HepG2 (cell line): Measurements from ENCODE around the gene SPAG5. TPM values are rescaled to one million over a fixed set of nuclear protein-coding genes. Genes with fewer than 3 reads are reported as not detected.

Experiments
- ARID3A ChIP-seq: IDR thresholded peaks from 2 replicates; pipeline ENCODE4 v1.6.1; 2012; ENCODE audit warnings: low read depth, low read length, improper control_type of control experiment
- BCLAF1 ChIP-seq: fragments of 450-650 bp; IDR thresholded peaks from 2 replicates; pipeline ENCODE4 v1.6.1; 2017; ENCODE audit warnings: mild to moderate bottlenecking
- CENPBD1 ChIP-seq: sonication (generic); formaldehyde crosslinking; IDR thresholded peaks from 2 replicates; pipeline ENCODE4 v1.8.0; 2022; ENCODE audit warnings: missing genetic modification reagents, low read depth, mild to moderate bottlenecking, borderline replicate concordance
- HNRNPK ChIP-seq: fragments of 200-400 bp; formaldehyde crosslinking; IDR thresholded peaks from 2 replicates; pipeline ENCODE4 v1.6.1; 2018; ENCODE audit warnings: low read length, low read depth, moderate library complexity, mild to moderate bottlenecking; ENCODE audit not compliant: poor library complexity, severe bottlenecking
- HNRNPLL ChIP-seq: fragments of 200-400 bp; formaldehyde crosslinking; IDR thresholded peaks from 2 replicates; pipeline ENCODE4 v1.6.1; 2017; ENCODE audit warnings: mild to moderate bottlenecking, low read depth, low read length; ENCODE audit not compliant: poor library complexity, severe bottlenecking
- MAF1 ChIP-seq: sonication (generic); formaldehyde crosslinking; IDR thresholded peaks from 2 replicates; pipeline ENCODE4 v1.5.0; 2020; ENCODE audit warnings: missing genetic modification reagents, borderline replicate concordance
- ZNF329 ChIP-seq: sonication (generic); formaldehyde crosslinking; IDR thresholded peaks from 2 replicates; pipeline ENCODE4 v1.9.0; 2021; ENCODE audit warnings: low read depth, mild to moderate bottlenecking, missing genetic modification reagents
- ZNF546 ChIP-seq: sonication (generic); formaldehyde crosslinking; conservative IDR thresholded peaks from 2 replicates; pipeline ENCODE4 v1.8.1; 2023; ENCODE audit warnings: mild to moderate bottlenecking, missing genetic modification reagents
- polyA plus RNA-seq, 8 experiments: library from polyadenylated mRNA; depleted of rRNA in 3 of 8; stranded (reverse) in 7 of 8; unstranded in 1 of 8; fragments of >200 nt; fragmentation: Illumina TruSeq in 4 of 8; extraction: Trizol in 4 of 8; gene quantifications; 2 replicates each; pipeline versions ENCODE4 v1.2.1 to v1.2.3, GENCODE V29; 2011 to 2016; ENCODE audit warnings: low read depth in 4 of 8, missing spikeins in 1 of 8, mixed read lengths in 1 of 8; ENCODE audit not compliant: insufficient read depth in 1 of 8
- total RNA-seq, 5 experiments: library from RNA; depleted of rRNA; stranded (reverse); fragments of >200 nt; fragmentation: Illumina TruSeq; extraction: Trizol; gene quantifications; 2 replicates each; pipeline ENCODE4 v1.2.3, GENCODE V29; 2016; ENCODE audit warnings: low read depth in 1 of 5
- TF ChIP-seq, protein P1 (sequence below): sonication (generic); formaldehyde crosslinking; IDR thresholded peaks from 2 replicates; pipeline ENCODE4 v1.4.0; 2020; ENCODE audit warnings: missing genetic modification reagents, mild to moderate bottlenecking, borderline replicate concordance
- TF ChIP-seq, protein P2 (sequence below): sonication (generic); formaldehyde crosslinking; IDR thresholded peaks from 2 replicates; pipeline ENCODE4 v1.8.0; 2023; ENCODE audit warnings: mild to moderate bottlenecking, missing genetic modification reagents
- TF ChIP-seq, protein P3 (sequence below): sonication (generic); formaldehyde crosslinking; IDR thresholded peaks from 2 replicates; pipeline ENCODE4 v1.4.0; 2020; ENCODE audit warnings: mild to moderate bottlenecking, missing genetic modification reagents
- TF ChIP-seq, protein P4 (sequence below): sonication (generic); formaldehyde crosslinking; IDR thresholded peaks from 2 replicates; pipeline ENCODE4 v1.9.0; 2021; ENCODE audit warnings: missing genetic modification reagents, borderline replicate concordance
- TF ChIP-seq, protein P5 (sequence below): sonication (generic); formaldehyde crosslinking; conservative IDR thresholded peaks from 2 replicates; pipeline ENCODE4 v1.4.0; 2020; ENCODE audit warnings: missing genetic modification reagents
- TF ChIP-seq, protein P6 (sequence below): sonication (generic); formaldehyde crosslinking; IDR thresholded peaks from 2 replicates; pipeline ENCODE4 v1.4.0; 2020; ENCODE audit warnings: missing genetic modification reagents, mild to moderate bottlenecking, borderline replicate concordance

Gene SPAG5
- total and polyA plus RNA-seq, 2 of the 13 experiments (the other 11 are each of a cell fraction or from before 2014, with no cell fraction given) = 41.4 to 98.0 TPM

- TF ChIP-seq BCLAF1 (no peak), ZNF546 (CRISPR knock-in tag) (no peak; the same call in 1 of the 2 replicates), HNRNPK (no peak), ARID3A (no peak), ZNF329 (CRISPR knock-in tag) (no peak), CENPBD1 (CRISPR knock-in tag) (no peak), HNRNPLL (peak; percentile 87), MAF1 (CRISPR knock-in tag) (no peak)
- TF ChIP-seq, protein P1, sequence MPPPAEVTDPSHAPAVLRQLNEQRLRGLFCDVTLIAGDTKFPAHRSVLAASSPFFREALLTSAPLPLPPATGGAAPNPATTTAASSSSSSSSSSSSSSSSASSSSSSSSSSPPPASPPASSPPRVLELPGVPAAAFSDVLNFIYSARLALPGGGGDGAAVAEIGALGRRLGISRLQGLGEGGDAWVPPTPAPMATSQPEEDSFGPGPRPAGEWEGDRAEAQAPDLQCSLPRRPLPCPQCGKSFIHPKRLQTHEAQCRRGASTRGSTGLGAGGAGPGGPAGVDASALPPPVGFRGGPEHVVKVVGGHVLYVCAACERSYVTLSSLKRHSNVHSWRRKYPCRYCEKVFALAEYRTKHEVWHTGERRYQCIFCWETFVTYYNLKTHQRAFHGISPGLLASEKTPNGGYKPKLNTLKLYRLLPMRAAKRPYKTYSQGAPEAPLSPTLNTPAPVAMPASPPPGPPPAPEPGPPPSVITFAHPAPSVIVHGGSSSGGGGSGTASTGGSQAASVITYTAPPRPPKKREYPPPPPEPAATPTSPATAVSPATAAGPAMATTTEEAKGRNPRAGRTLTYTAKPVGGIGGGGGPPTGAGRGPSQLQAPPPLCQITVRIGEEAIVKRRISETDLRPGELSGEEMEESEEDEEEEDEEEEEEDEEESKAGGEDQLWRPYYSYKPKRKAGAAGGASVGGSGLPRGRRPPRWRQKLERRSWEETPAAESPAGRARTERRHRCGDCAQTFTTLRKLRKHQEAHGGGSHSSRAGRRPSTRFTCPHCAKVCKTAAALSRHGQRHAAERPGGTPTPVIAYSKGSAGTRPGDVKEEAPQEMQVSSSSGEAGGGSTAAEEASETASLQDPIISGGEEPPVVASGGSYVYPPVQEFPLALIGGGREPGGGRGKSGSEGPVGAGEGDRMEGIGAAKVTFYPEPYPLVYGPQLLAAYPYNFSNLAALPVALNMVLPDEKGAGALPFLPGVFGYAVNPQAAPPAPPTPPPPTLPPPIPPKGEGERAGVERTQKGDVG (CRISPR knock-in tag) = no peak
- TF ChIP-seq, protein P2, sequence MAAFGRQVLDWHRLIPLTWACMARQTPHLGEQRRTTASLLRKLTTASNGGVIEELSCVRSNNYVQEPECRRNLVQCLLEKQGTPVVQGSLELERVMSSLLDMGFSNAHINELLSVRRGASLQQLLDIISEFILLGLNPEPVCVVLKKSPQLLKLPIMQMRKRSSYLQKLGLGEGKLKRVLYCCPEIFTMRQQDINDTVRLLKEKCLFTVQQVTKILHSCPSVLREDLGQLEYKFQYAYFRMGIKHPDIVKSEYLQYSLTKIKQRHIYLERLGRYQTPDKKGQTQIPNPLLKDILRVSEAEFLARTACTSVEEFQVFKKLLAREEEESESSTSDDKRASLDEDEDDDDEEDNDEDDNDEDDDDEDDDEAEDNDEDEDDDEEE = peak; percentile 38; the same call in 1 of the 2 replicates
- TF ChIP-seq, protein P3, sequence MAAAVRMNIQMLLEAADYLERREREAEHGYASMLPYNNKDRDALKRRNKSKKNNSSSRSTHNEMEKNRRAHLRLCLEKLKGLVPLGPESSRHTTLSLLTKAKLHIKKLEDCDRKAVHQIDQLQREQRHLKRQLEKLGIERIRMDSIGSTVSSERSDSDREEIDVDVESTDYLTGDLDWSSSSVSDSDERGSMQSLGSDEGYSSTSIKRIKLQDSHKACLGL (CRISPR knock-in tag) = peak; percentile 61; the same call in 1 of the 2 replicates
- TF ChIP-seq, protein P4, sequence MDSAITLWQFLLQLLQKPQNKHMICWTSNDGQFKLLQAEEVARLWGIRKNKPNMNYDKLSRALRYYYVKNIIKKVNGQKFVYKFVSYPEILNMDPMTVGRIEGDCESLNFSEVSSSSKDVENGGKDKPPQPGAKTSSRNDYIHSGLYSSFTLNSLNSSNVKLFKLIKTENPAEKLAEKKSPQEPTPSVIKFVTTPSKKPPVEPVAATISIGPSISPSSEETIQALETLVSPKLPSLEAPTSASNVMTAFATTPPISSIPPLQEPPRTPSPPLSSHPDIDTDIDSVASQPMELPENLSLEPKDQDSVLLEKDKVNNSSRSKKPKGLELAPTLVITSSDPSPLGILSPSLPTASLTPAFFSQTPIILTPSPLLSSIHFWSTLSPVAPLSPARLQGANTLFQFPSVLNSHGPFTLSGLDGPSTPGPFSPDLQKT (CRISPR knock-in tag) = no peak
- TF ChIP-seq, protein P5, sequence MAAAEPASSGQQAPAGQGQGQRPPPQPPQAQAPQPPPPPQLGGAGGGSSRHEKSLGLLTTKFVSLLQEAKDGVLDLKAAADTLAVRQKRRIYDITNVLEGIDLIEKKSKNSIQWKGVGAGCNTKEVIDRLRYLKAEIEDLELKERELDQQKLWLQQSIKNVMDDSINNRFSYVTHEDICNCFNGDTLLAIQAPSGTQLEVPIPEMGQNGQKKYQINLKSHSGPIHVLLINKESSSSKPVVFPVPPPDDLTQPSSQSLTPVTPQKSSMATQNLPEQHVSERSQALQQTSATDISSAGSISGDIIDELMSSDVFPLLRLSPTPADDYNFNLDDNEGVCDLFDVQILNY (CRISPR knock-in tag) = peak; percentile 96
- TF ChIP-seq, protein P6, sequence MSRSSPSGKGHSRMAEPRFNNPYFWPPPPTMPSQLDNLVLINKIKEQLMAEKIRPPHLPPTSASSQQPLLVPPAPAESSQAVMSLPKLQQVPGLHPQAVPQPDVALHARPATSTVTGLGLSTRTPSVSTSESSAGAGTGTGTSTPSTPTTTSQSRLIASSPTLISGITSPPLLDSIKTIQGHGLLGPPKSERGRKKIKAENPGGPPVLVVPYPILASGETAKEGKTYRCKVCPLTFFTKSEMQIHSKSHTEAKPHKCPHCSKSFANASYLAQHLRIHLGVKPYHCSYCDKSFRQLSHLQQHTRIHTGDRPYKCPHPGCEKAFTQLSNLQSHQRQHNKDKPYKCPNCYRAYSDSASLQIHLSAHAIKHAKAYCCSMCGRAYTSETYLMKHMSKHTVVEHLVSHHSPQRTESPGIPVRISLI = no peak
Observed at GRCh38 chr17:28598799-28599310, at the start of gene SPAG5 (continued).
